Lung (tissue), 16 donors: ENCODE measurements around the gene FAM24A. TPM values are rescaled to one million over a fixed set of nuclear protein-coding genes. Genes with fewer than 3 reads are reported as not detected.

Experiments used
- ATAC-seq: fragments of 200-7000 bp; cut with Tn5 transposase; one replicate; pipeline ENCODE4 v1.9.1; 2020; ENCODE audit warnings: moderate number of reproducible peaks; ENCODE audit not compliant: insufficient read depth, low FRiP score
- DNase-seq, 3 donors: peaks; one replicate each; pipeline ENCODE4 v3.0.0-alpha.2; 2013 to 2017
- H3K27ac ChIP-seq, 2 donors: one replicate each; pipeline ENCODE4 v1.5.1; 2013; ENCODE audit warnings: mild to moderate bottlenecking in 2 of 2, moderate library complexity in 2 of 2, control low read depth in 1 of 2, inconsistent platforms in 1 of 2, low read depth in 1 of 2, low read length in 1 of 2
- H3K27me3 ChIP-seq, 3 donors: one replicate each; pipeline ENCODE4 v1.5.1; 2013; ENCODE audit warnings: low read length in 2 of 3; ENCODE audit not compliant: control insufficient read depth in 3 of 3, insufficient read depth in 3 of 3
- H3K36me3 ChIP-seq, 4 donors: one replicate each; pipeline ENCODE4 v1.5.1; 2013; ENCODE audit warnings: low read length in 4 of 4, mild to moderate bottlenecking in 1 of 4, moderate library complexity in 1 of 4; ENCODE audit not compliant: control insufficient read depth in 4 of 4, insufficient read depth in 4 of 4
- H3K4me1 ChIP-seq, 5 donors: one replicate each; pipeline ENCODE4 v1.5.1; 2013; ENCODE audit warnings: low read length in 5 of 5, mild to moderate bottlenecking in 2 of 5, moderate library complexity in 1 of 5; ENCODE audit not compliant: control insufficient read depth in 5 of 5, insufficient read depth in 5 of 5
- H3K4me3 ChIP-seq: one replicate; pipeline ENCODE4 v1.5.1; 2013; ENCODE audit warnings: mild to moderate bottlenecking, control low read depth, moderate library complexity
- H3K9ac ChIP-seq, 2 donors: one replicate each; pipeline ENCODE4 v1.5.1; 2013; ENCODE audit warnings: low read length in 2 of 2, control low read depth in 1 of 2; ENCODE audit not compliant: insufficient read depth in 1 of 2
- H3K9me3 ChIP-seq, 4 donors: one replicate each; pipeline ENCODE4 v1.5.1; 2013; ENCODE audit warnings: low read length in 3 of 4, mild to moderate bottlenecking in 1 of 4, moderate library complexity in 1 of 4; ENCODE audit not compliant: control insufficient read depth in 4 of 4, insufficient read depth in 3 of 4
- WGBS, 2 donors: extraction: QIAGEN DNeasy Blood & Tissue Kit; methylation state at CpG; one replicate each; pipeline ENCODE4 v1.1.7; 2013; 5-methylcytosine and 5-hydroxymethylcytosine counted together
- long read RNA-seq, 5 donors: transcript quantifications; one replicate each; lab custom pipeline, GENCODE V29; 2026
- polyA plus RNA-seq, 2 donors: library from polyadenylated mRNA; stranded (reverse); fragments of 200-250 nt; gene quantifications; one replicate each; pipeline ENCODE4 v1.2.1, GENCODE V29; 2013
- total RNA-seq, 2 donors: library from RNA; depleted of rRNA in 1 of 2; stranded (reverse); fragments of >200 nt in 1 of 2; gene quantifications; one replicate each; pipeline ENCODE4 v1.2.1, GENCODE V29; 2014 to 2021
- TF ChIP-seq, protein P1 (sequence below): IDR thresholded peaks from 2 replicates; pipeline ENCODE4 v1.5.1; 2012; ENCODE audit warnings: mild to moderate bottlenecking; ENCODE audit errors: control extremely low read depth, extremely low read depth
- donor health status: control.
- donor health status: control.
- donor health status: Bipolar disorder and iron deficiency.
- donor health status: healthy.
- donor health status: DM: yes; HTN: yes; CAD: no.

Gene FAM24A, protein sequence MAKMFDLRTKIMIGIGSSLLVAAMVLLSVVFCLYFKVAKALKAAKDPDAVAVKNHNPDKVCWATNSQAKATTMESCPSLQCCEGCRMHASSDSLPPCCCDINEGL
- total RNA-seq, result not detected
- polyA plus RNA-seq, result not detected
- long read RNA-seq, donor 1, result 0 reads
- long read RNA-seq, donor 2, result 0 reads
- long read RNA-seq, donor 3, result 0 reads
- long read RNA-seq, donor 4, result 0 reads
- long read RNA-seq, donor 5, result 0 reads

DNA sequence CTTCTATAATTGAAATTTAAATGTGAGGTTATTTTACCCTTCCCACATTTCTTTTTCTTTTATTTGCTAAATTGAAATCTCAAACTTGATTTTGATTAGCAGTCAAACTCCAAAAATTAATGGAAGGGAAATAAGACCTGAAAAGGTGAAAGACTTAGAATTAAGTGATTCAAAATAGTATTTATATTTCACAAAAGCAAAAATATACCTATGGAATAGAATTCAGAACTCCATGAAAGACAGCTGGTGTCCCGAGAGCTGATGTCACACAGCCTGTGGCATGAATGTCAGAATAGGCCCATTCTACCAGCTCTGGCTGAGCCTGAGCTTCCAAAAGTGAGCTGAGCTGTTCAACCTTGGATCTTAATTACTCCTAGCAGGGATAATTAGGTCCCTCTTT is at the start of gene FAM24A:
TSS of gene FAM24A (plus strand) at position 301 of the 400 bp plus-strand sequence. CDS start 1,025 bp downstream, outside the sequence.
- no peak within 1 kb of the TSS for H3K9ac ChIP-seq
- H3K27ac ChIP-seq, result no peak within 1 kb of the TSS
- no peak within 1 kb of the TSS for H3K4me3 ChIP-seq
- no peaks in the 10 kb centered on the region for H3K4me1 ChIP-seq
- TF ChIP-seq, protein P1, sequence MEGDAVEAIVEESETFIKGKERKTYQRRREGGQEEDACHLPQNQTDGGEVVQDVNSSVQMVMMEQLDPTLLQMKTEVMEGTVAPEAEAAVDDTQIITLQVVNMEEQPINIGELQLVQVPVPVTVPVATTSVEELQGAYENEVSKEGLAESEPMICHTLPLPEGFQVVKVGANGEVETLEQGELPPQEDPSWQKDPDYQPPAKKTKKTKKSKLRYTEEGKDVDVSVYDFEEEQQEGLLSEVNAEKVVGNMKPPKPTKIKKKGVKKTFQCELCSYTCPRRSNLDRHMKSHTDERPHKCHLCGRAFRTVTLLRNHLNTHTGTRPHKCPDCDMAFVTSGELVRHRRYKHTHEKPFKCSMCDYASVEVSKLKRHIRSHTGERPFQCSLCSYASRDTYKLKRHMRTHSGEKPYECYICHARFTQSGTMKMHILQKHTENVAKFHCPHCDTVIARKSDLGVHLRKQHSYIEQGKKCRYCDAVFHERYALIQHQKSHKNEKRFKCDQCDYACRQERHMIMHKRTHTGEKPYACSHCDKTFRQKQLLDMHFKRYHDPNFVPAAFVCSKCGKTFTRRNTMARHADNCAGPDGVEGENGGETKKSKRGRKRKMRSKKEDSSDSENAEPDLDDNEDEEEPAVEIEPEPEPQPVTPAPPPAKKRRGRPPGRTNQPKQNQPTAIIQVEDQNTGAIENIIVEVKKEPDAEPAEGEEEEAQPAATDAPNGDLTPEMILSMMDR, result no peak
- 73 to 78% methylated on average over 1 of the region's 1 CpG for WGBS, 2 donors
- H3K36me3 ChIP-seq, result no peaks in the 10 kb centered on the region
- H3K27me3 ChIP-seq, result no peaks in the 10 kb centered on the region
- H3K9me3 ChIP-seq, result peaks cover 0 to 2% (median 0%) of the 10 kb centered on the region in 4 donors
- no peak for ATAC-seq
- DNase-seq, result no peak

DNA sequence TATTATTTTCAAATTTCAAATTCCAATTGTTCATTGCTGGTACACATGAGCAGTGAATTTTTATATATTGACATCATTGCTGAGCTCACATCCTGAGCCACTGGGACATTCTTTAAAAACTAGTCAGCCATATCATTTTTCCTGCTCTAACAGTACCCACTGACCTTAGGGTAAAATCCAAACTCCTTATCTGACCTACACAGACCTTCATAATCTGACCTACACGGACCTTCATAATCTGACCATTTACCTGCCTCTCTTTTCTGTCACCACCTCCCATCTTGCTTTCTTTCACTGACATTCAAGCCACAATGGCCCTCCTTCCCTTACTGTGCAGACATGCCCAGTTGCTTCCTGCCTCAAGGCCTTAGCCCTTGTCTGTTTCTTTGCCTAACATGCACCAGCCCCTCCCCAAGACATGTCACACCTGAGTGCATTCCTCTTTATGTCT is 48.7 kb upstream of the FAM24A start:
- WGBS, 2 donors, result 55 to 73% methylated on average over 1 of the region's 1 CpG
- Histone ChIP-seq H3K4me3 (no peak overlapping the region), H3K4me1 (no peaks in the 10 kb centered on the region), H3K9ac (no peak overlapping the region), H3K9me3 (no peaks in the 10 kb centered on the region), H3K36me3 (no peaks in the 10 kb centered on the region), H3K27me3 (no peaks in the 10 kb centered on the region), H3K27ac (no peak overlapping the region)
- DNase-seq, result no peak
- TF ChIP-seq, protein P1, result no peak
- ATAC-seq, result no peak

DNA sequence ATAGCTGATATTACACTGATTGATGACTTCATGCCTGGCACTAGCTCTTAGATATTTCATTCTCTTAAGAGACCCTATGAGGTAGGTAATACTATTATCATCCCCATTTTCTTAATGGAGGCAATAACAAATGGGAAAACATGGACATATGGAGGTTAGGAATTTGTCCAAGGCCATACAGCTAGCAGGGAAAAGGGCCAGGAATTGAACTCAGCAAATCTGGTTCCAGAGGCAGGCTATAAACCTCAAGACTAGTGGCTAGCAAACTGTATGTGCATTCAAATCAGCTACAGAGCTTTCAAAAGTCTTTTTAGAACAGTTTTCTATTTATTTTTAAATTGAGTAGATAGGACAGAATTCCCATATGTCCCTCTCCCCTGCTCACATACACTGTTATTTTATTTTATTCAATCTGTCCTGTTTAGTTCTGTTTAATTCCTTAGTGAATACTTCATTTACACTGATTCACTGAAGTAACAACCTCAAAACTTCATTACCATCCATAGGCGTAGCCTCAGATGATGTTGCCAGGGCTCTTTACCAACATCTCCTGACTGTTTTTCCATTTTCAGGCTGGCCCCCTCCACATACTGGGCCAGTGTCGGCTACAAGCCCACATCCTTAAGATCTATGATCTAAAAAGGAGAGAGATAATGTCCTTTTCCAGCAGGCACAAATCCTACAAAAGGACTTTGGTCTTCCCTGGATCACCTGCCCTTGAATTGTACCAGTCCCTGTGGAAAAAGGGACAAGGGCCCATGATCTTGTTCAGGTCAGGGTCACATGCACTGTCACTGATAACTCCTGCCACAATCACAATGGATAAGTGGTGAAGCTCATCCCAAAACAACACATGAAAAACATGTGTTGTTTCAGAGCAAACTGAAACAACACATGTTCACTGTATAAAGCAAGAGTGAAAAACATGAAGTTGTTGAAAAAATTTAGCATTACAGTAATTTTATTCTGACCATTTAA is 46.9 kb upstream of the FAM24A start:
- no peaks in the 10 kb centered on the region for H3K4me1 ChIP-seq
- DNase-seq (no peak), ATAC-seq (no peak)
- H3K27ac ChIP-seq, result no peak overlapping the region
- TF ChIP-seq, protein P1, result no peak
- no peaks in the 10 kb centered on the region for H3K9me3 ChIP-seq
- 94% methylated on average over 2 of the region's 2 CpGs for WGBS, 2 donors
- H3K9ac ChIP-seq, result no peak overlapping the region
- no peaks in the 10 kb centered on the region for H3K36me3 ChIP-seq
- no peaks in the 10 kb centered on the region for H3K27me3 ChIP-seq
- H3K4me3 ChIP-seq, result no peak overlapping the region
